ENCODE data around the gene LIN28B. TPM values are rescaled to one million over a fixed set of nuclear protein-coding genes. Genes with fewer than 3 reads are reported as not detected.

Gene LIN28B, protein sequence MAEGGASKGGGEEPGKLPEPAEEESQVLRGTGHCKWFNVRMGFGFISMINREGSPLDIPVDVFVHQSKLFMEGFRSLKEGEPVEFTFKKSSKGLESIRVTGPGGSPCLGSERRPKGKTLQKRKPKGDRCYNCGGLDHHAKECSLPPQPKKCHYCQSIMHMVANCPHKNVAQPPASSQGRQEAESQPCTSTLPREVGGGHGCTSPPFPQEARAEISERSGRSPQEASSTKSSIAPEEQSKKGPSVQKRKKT
- not detected in 2 replicates for total RNA-seq

DNA sequence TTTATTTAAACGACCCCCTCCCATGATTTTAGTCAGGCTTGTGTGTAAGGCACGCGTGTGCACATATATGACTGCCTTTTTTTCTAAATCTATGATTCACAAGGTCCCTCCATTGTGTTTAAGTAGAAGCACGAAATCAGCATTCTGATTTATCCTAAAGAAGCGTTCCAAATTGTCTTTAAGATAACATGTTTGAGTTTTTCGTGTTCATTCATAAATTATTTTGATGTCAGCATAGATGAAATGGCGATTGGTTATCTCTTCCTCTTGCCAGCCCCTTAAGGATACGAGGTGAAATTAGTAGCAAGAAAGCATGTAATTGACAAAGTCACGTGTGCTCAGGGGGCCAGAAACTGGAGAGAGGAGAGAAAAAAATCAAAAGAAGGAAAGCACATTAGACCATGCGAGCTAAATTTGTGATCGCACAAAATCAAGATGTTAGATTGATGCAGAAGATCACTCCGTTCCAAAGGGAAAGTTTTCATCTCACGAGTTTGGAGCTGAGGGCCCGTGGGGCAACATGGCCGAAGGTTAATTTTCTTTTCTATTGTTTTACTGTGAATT is at the start of gene LIN28B:
TSS of gene LIN28B (plus strand) at position 377 of the 564 bp plus-strand sequence. CDS start at position 521, 144 bp downstream.

Other genes with a start within 250 kb of the LIN28B start
- gene HACE1, start 97.2 kb upstream of the LIN28B start, total RNA-seq = 11.3 and 12.4 TPM in 2 replicates
- gene POPDC3, start 222.9 kb downstream of the LIN28B start, total RNA-seq = 4.3 and 6.0 TPM in 2 replicates

Measured in tracheal epithelial cell (primary cell).